Activated CD4-positive, alpha-beta T cell treated with anti-CD3 and anti-CD28 coated beads, Interleukin-2, amount 50 U/mL, for 1 hour (primary cell): Measurements from ENCODE around the gene C6orf118.

Source experiments
- DNase-seq: peaks from one replicate; pipeline ENCODE4 v3.0.0-alpha.2; 2020

Gene C6orf118

GRCh38 chr6:165308926-165309731 lies at the start of gene C6orf118:
Gene C6orf118 (minus strand): TSS chr6:165309605. CDS start chr6:165309586, 19 bp downstream.
- DNase-seq, result no peak

DNA sequence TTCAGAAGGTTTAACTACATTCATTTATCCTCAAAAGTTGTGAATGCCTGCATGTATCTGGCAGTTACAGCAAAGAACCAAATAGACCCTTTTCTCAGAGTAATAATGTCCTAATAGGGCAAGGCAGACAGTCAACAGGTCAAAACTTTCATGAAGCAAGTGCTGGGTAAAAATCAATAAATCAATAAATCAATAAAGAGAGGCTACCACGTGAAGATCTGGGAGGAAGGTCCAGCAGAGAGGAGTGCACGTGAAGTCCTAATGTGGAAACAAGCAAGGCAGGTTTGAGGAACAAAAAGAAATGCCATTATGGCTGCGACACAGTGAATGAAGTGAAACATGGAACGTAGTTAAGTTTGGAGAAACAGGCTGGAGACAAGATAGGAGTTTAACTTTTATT lies 36.3 kb upstream of the C6orf118 start:
- DNase-seq, result no peak

DNA sequence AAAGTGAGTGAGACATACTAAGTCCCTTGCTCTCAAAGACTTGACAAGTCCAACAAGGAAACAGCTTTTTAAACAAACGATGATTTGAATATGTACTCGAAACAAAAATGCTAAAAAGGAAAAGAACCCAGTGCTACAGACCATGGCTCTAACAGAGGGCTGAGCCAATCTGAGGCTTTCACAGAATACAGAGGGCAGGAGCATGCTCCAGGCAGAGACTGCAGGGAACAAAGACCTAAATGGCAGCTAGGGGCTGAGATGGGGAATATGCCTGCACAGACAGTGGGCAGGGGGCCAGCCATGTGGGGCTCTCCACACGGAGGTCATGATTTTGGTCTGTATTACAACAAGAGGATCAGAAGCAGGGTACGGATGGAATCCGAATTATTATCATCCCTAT lies 31.1 kb upstream of the C6orf118 start:
- no peak for DNase-seq

DNA sequence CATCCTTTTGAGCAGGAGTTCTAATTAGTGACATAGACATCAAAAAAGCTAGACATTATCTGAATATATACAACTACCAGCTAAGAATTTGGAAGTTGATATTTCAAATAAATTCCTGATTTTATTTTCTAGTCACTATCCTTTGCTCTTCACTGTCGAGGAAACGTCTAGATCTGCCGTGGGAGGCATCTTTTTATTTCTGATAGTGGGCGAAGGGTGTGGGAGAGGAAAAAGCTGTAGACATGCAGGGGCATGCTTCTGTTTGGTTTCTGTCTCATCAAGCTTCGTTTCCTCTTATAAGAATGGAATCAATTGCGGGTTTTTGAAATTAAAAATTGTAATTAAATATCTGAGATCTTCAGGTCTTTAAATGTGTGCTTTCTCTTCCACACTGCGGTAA lies 16.2 kb upstream of the C6orf118 start:
- no peak for DNase-seq

- no peak for DNase-seq
Measured at GRCh38 chr6:165321555-165322145, 12.2 kb upstream of the C6orf118 start.

DNA sequence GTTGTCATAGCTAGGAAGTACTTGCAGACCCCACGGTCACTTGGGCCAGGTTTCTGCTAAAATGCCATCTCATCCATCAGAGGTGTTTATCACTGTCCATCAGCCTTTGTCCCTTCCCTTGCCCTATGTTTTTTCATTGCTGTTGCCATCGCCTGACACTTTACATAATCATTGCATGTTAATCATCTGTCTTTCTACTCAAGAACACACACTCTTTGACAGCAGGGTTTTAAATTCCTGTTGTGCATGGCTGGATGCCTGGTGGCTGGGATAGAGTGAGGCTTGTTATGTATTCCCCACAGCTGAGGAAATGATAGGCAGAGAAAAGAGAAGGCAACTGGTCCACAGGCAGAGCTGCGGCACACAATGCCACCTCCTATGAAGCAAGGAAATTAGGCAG lies 11.7 kb upstream of the C6orf118 start:
- DNase-seq, result no peak

DNA sequence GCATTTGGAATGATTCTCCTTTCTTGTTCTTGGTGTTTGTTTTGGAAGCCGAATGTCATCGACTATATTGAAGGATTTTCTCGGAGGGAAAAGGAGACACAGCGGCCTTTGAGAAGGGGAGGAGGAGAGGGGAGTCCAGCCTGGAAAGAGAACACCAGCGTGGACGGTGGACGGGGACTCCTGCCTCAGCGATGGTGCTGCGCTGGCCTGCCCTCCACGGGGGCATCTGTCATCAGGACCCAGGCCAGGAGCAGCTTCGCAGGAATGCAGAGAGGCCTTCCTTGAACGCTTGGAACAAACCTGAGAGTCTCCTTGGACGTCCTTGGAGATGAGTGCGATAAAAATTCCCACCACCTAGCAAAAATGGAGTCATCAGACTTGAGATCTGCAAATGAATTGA lies 8.3 kb upstream of the C6orf118 start:
- no peak for DNase-seq

GRCh38 chr6:165306955-165307354 lies 2.5 kb downstream of the C6orf118 start:
- DNase-seq, result no peak

DNA sequence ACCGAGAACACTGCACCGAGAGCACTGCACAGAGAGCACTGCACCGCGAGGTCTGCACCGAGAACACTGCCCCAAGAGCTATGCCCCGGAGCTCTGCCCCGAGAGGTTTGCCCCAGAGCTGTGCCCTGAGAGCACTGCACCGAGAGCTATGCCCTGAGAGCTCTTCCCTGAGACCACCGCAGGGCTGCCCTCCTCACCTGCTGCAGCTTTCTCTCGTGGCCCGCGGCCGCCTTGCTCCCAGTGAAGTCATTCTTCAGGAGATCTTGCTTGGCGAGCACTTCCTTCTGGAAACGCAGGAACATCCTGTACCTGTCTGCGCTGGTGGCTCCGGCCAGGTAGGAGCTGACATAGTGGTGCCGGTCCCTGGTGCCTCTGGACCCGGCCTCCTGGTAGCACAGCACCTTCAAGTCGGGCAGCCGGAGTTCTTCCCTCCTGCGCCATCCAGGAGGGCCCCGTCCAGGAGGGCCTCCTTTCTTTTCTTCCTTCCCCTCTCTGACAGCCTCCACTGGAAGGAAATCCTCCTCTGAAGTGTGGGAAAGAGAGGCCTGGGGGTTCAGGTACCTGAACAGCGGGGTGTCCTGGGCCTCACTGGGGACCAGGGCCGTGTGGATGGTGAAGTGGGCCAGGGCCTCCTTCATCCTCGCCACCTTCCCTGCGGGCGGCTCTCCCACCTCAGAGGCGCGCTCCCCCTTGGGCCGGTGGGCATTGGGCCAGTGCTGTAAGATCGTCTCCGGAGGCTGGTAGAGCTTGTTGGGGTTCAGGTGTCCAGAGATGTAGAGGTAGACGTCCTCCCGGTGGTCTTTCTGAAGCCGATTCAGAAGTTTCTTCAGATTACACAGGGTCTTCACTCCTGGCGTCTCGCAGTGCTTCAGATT lies 7.8 kb downstream of the C6orf118 start:
- DNase-seq, result no peak

- DNase-seq, result no peak
Measured at GRCh38 chr6:165300422-165300936, 8.9 kb downstream of the C6orf118 start.

DNA sequence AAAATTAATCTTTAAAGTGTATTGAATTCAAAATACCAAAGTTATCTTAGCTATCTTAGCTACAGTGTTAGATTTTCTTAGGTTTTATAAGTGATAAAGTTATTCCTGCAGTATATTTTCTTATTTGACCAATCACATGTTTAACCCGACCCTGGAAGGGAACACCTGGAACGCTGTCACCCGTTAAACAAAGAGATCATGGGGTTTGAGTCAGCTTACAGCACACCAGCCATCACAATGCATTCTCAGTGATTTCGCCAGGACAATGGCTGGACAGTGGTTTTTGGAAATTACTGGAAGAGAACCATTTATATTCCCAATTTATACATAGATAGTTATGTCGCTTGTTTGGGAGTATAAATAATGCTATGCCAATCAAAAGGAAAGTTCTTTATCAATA lies 10.5 kb downstream of the C6orf118 start:
- no peak for DNase-seq

- no peak for DNase-seq
Measured at GRCh38 chr6:165298402-165298801, 11.0 kb downstream of the C6orf118 start.

DNA sequence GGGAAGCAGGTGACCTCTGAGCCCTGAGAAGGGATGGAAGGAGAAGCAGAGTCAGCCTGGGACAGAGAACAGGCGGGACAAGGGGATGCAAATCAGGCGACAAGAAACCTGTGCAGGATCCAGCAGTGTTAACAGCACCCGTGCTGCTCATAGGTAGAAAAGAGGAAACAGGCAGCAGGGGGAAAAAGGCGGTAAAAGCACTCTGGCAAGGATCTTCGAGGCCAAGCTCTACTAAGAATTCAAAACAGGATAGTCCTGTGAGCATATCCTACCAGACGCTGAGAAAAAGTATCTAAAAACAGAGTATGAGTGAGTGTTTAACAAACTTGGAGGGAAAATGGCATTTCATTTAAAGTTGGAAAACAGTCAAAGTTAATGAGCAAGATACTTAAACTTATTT lies 16.7 kb downstream of the C6orf118 start:
- no peak for DNase-seq

GRCh38 chr6:165274611-165275010 lies 34.8 kb downstream of the C6orf118 start:
- DNase-seq, result no peak

- no peak for DNase-seq
Measured at GRCh38 chr6:165272585-165272984, 36.8 kb downstream of the C6orf118 start.

GRCh38 chr6:165268987-165269386 lies 40.4 kb downstream of the C6orf118 start:
- DNase-seq, result no peak

DNA sequence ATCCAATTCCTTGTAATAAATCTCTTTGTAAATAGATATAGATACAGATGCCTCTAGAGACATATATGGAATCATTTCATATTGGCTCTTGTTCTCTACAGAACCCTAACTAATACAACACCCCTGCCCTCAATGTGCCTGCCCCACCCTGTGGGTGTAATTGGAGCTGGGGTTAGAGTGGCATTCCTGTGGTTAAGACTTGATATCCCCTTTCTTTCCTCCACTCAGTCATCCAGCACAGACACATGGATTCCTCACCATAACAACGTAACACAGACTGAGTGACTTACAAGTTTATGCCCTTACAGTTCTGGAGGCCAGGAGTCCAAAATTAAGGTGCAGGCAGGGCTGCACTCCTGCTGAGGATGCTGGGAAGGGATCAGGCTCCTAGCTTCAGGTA lies 42.8 kb downstream of the C6orf118 start:
- no peak for DNase-seq

- DNase-seq, result no peak
Measured at GRCh38 chr6:165266191-165266590, 43.2 kb downstream of the C6orf118 start.

GRCh38 chr6:165260462-165260861 lies 48.9 kb downstream of the C6orf118 start:
- DNase-seq, result no peak

- DNase-seq, result no peak
Measured at GRCh38 chr6:165249808-165250207, 59.6 kb downstream of the C6orf118 start.

DNA sequence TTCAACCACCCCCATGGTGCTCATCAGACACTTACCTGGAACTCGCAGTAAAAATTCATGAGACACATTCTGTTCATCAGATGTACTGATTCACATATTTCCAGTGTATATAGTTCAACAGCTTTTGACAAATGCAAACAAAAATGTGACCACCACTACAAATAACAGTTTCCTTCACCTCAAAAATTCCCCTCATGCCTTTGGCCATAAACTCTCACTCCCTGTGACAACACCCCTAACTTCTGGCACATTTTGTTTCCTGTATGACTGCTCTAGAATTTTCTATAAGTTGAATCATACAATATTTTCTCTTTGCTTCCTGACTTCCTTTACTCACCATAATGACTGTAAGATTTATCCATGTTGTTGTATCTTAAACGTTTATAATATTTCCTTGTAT lies 63.7 kb downstream of the C6orf118 start:
- no peak for DNase-seq

- DNase-seq, result no peak
Measured at GRCh38 chr6:165245287-165245686, 64.1 kb downstream of the C6orf118 start.

DNA sequence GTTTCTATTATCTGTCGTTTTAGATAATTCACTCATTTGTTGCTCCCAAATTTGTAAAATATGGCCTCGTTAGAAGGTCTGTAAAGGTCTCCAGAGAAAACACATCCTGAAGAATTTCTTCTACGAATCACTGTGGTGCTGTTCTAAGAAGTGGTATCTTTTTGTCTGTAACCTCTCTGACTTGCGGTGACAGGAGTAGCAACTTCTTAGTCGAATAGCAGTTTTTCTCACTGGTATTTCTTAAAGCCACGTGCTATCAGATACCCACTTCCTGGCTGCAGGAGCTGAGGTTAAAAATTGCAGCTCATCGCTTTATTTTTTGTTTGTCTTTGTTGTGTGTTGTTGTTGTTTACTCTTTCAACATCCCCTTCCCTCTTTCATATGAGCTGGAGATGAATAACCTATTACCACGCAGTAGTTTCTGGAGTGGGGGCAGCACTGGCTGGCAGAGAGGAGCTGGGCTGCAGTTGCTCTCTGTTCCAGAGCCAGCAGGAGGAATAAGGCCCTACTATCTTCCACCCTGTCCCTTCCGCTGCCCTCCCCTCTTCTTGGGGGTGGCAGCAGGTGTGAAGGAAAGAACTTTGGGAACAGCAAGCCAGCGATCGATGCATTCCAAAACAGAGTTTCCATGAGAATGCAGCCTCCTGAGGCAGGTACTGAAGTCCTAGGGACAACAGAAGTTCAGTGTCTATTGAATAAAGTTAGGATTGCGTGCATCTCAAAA lies 64.7 kb downstream of the C6orf118 start:
- no peak for DNase-seq
